GM13977 (cell line): ENCODE measurements around the gene RALA.
"Not testable (repeated sequence)": the region's sequence is repeated elsewhere in the genome, so short reads cannot be mapped to it uniquely, and the experiment has no call there.

Experiments
- DNase-seq: peaks from one replicate; pipeline ENCODE4 v3.0.0; 2012; ENCODE audit warnings: low spot score
- in situ Hi-C: fragments of 300-500 bp; cut with MboI; formaldehyde crosslinking; loops from one replicate; pipeline ENCODE4 v1.12.0; 2022; ENCODE audit warnings: low sequenced_read_pairs, low pct_unique_long_range_greater_than_20kb, mixed read lengths, inconsistent platforms; ENCODE audit not compliant: unreplicated experiment
- TF ChIP-seq, protein P1 (sequence below): IDR thresholded peaks from 2 replicates; pipeline ENCODE4 v1.5.1; 2012; ENCODE audit warnings: mild to moderate bottlenecking, control low read depth; ENCODE audit not compliant: insufficient read depth; ENCODE audit errors: extremely low read depth, missing control alignments

The RALA gene

DNA sequence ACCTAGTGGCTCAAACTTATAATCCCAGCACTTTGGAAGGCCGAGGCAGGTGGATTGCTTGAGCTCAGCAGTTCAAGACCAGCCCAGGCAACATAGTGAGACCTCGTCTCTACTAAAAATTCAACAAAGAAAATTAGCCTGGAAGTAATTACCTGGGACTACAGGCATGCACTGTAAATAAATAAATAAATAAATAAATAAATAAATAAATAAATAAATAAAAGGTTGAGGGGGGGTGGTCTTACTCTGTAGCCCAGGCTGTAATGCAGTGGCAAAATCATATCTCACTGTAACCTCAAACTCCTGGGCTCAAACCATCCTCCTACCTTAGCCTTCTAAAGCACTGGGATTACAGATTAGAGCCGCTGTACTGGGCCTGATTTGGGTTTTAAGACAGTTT is 50.5 kb downstream of the RALA start:
- in situ Hi-C loops = no loop called here
- TF ChIP-seq, protein P1, sequence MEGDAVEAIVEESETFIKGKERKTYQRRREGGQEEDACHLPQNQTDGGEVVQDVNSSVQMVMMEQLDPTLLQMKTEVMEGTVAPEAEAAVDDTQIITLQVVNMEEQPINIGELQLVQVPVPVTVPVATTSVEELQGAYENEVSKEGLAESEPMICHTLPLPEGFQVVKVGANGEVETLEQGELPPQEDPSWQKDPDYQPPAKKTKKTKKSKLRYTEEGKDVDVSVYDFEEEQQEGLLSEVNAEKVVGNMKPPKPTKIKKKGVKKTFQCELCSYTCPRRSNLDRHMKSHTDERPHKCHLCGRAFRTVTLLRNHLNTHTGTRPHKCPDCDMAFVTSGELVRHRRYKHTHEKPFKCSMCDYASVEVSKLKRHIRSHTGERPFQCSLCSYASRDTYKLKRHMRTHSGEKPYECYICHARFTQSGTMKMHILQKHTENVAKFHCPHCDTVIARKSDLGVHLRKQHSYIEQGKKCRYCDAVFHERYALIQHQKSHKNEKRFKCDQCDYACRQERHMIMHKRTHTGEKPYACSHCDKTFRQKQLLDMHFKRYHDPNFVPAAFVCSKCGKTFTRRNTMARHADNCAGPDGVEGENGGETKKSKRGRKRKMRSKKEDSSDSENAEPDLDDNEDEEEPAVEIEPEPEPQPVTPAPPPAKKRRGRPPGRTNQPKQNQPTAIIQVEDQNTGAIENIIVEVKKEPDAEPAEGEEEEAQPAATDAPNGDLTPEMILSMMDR = no peak

DNA sequence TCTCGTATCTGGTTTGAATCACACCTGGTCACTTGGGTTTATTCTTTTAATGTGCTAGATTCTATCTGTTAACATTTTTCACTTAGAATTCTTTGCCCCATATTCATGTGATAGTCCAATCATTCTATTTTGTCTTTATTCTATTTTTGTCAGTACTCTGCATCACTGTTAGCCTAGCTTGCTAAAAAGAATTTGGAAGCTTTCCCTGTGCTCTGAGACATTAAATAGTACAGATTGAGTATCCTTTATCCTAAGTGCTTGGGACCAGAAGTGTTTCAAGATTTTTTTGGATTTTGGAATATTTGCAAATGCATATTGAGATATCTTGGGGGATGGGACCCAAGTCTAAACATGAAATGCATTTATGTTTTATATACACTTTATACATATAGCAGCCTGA is 51.0 kb downstream of the RALA start:
- in situ Hi-C loops = no loop called here
- TF ChIP-seq, protein P1 = no peak
- no peak for DNase-seq

More for the DNA sequence above, 50.5 kb downstream of the RALA start:
- no peak for DNase-seq

DNA sequence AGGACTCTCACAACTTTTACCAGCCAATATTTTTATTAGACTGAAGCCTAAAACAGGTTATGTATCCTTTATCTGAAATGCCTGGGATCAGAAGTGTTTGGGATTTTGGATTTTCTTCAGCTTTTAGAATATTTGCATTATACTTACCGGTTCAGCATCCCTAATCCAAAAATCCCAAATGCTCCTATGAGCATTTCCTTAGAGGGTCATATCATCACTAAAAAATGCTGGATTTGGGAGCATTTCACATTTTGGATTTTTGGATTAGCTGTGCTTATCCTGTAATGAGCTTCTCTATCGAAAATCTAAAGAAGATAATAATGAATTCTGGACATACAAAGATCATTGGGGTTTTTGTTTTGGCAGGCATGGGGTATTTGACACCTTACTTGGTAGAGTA is 53.0 kb downstream of the RALA start:
- in situ Hi-C loops = no loop called here
- TF ChIP-seq, protein P1 = no peak
- DNase-seq = no peak

DNA sequence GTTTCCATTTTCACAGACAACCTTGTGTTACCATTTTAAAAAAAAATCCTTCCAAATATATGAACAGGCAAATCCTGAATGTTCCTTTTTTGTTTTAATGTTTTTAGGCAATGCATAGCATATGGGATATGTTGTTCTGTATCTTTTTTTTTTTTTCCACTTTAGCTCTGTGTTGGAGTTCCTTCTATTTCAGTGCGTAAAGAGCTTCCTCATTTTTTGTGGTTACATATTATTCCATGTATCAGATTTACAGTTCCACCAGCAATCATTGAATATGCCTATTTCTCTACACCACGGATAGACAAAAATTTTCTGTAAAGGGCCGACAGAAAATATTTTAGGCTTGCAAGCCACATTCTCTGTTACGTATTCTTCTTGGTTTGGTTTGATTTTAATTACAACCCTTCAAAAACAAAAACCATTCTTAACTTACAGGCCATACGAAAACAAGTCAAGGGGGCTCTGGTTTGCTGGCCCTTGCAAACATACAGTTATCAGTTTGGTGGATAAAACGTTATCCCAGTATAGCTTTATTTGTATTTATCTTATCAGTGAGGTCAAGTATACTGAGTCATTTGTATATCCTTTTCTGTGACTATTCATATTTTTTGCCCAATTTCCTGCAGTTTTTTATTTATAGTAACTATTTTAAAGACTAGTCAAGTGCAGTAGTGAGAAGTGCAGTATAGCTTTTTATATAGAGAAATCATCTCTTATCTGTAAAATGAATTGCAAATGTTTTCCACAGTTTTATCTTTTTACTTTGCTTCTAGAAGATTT is 55.7 kb downstream of the RALA start:
- TF ChIP-seq, protein P1 = no peak
- in situ Hi-C loops = no loop called here
- DNase-seq = no peak

DNA sequence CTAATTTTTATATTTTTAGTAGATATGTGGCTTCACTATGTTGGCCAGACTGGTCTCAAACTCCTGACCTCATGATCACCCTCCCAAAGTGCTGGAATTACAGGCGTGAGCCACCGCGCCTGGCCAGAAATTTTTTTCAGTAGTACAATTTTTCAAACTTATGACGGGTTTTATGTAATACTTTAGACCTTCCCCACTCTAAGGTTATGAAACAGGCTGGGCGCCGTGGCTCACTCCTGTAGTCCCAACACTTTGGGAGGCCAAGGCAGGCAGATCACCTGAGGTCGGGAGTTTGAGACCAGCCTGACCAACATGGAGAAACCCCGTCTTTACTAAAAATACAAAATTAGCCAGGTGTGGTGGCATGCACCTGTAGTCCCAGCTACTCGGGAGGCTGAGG is 56.5 kb downstream of the RALA start:
- in situ Hi-C loops, DNase-seq: not testable (repeated sequence)

DNA sequence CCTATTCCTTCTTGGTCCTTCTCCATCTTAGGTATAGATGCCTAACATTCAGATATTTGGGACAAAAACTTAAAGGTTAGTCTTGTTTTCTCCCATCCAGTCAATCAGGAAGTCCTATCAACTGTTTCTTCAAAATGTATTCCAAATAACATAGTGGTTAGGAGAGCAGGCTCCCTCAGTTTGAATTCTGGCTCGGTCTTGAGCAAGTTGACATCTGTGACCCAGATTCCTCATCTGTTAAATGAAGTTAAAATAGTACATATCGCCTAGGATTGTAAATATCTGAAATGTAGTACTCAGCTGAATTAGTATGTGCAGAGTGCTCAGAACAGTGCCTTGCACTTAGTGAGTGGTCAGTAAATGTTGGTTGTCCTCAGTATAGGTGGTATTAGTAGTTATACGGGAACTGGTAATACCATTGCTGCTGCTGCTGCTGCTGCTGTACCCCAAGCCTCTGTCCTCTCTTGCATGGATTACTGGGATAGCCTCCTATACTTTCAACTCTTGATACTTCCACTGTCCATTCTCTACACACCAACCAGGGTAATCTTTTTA is 58.6 kb downstream of the RALA start:
- TF ChIP-seq, protein P1 = no peak
- no peak for DNase-seq
- in situ Hi-C loops = no loop called here

DNA sequence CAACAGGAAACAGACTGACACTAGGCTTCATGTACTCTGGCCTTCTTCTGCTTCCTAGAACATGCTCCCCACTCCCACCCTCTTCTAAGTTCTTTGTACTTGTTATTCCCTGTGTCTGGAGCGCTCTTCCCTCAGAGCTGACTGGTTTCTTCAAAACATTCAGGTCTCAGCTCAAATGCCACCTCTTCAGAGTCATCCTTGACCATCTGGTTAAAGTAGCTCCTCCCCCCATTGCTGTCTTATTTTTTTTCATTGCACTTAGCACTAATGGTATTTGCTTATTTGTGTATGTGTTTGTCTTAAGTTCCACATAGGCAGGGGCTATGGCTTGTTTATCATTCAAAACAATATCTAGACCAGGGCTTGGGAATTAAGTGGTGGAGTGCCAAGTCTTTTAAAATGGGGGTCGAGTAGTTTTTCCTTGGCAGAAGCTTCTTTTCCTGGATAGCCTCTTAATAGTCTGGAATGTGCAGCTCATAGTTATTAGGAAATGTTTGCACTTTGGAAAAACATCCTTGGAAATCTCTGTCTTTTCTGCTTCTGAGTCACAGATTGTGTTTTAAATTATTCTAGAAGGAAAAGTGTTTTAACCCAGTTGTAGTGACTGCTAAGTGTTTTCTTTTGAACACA is 60.0 kb downstream of the RALA start:
- no peak for DNase-seq

More for the DNA sequence above, 60.0 kb downstream of the RALA start:
- in situ Hi-C loops = no loop called here
- TF ChIP-seq, protein P1 = no peak
